GM18951 (cell line): Measurements from ENCODE around the gene DNAJA2.
"Not testable (repeated sequence)": the region's sequence is repeated elsewhere in the genome, so short reads cannot be mapped to it uniquely, and the experiment has no call there.

Experiments
- POLR2A ChIP-seq: IDR thresholded peaks from 4 replicates; pipeline ENCODE4 v1.6.1; 2011; ENCODE audit warnings: mild to moderate bottlenecking; ENCODE audit not compliant: insufficient read length, insufficient read depth; ENCODE audit errors: extremely low read depth
- in situ Hi-C: fragments of 300-500 bp; cut with MboI; formaldehyde crosslinking; loops from one replicate; pipeline ENCODE4 v1.12.0; 2022; ENCODE audit warnings: low sequenced_read_pairs, mixed read lengths, inconsistent platforms; ENCODE audit not compliant: unreplicated experiment

DNAJA2 gene

GRCh38 chr16:46973207-46973995 lies at the start of gene DNAJA2:
Gene DNAJA2, minus strand, starts transcription at chr16:46973674. Its CDS starts 102 bp downstream, at chr16:46973572.
- peak; percentile 86 for TF ChIP-seq POLR2A
- in situ Hi-C loops = no loop called here

GRCh38 chr16:47019568-47019967 lies 46.1 kb upstream of the DNAJA2 start:
- in situ Hi-C loops = no loop called here
- TF ChIP-seq POLR2A = no peak

- in situ Hi-C loops = no loop called here
- TF ChIP-seq POLR2A = no peak
Measured at GRCh38 chr16:47018223-47018891, 44.9 kb upstream of the DNAJA2 start.

GRCh38 chr16:47017636-47018035 lies 44.2 kb upstream of the DNAJA2 start:
- no peak for TF ChIP-seq POLR2A
- in situ Hi-C loops = no loop called here

- no peak for TF ChIP-seq POLR2A
- in situ Hi-C loops = no loop called here
Measured at GRCh38 chr16:47016700-47017133, 43.2 kb upstream of the DNAJA2 start.

GRCh38 chr16:47013910-47014309 lies 40.4 kb upstream of the DNAJA2 start:
- in situ Hi-C loops = no loop called here
- TF ChIP-seq POLR2A = no peak

GRCh38 chr16:47013172-47013571 lies 39.7 kb upstream of the DNAJA2 start:
- in situ Hi-C loops = no loop called here
- no peak for TF ChIP-seq POLR2A

GRCh38 chr16:47010812-47011211 lies 37.3 kb upstream of the DNAJA2 start:
- in situ Hi-C loops = not testable (repeated sequence)

GRCh38 chr16:47008612-47009011 lies 35.1 kb upstream of the DNAJA2 start:
- in situ Hi-C loops = no loop called here
- no peak for TF ChIP-seq POLR2A

- no peak for TF ChIP-seq POLR2A
Measured at GRCh38 chr16:47008174-47008573, 34.7 kb upstream of the DNAJA2 start.

GRCh38 chr16:47004652-47005051 lies 31.2 kb upstream of the DNAJA2 start:
- in situ Hi-C loops = no loop called here
- no peak for TF ChIP-seq POLR2A

More at GRCh38 chr16:47008174-47008573, 34.7 kb upstream of the DNAJA2 start:
- in situ Hi-C loops = no loop called here

- in situ Hi-C loops = not testable (repeated sequence)
Measured at GRCh38 chr16:47000066-47000465, 26.6 kb upstream of the DNAJA2 start.

GRCh38 chr16:46997844-46998243 lies 24.4 kb upstream of the DNAJA2 start:
- TF ChIP-seq POLR2A = no peak
- in situ Hi-C loops = no loop called here

- in situ Hi-C loops = no loop called here
- TF ChIP-seq POLR2A = no peak
Measured at GRCh38 chr16:46996952-46997458, 23.5 kb upstream of the DNAJA2 start.

- in situ Hi-C loops = no loop called here
- TF ChIP-seq POLR2A = no peak
Measured at GRCh38 chr16:46996391-46996790, 22.9 kb upstream of the DNAJA2 start.
